ACHN (cell line): ENCODE results near the gene TMEM30A.

Experiments
- DNase-seq: peaks from one replicate; pipeline ENCODE4 v3.0.0-alpha.2; 2015
- in situ Hi-C: cut with HindIII; loops from 2 replicates; pipeline ENCODE4 v1.10.0; 2017; ENCODE audit warnings: low sequenced_read_pairs, low pct_ligation_motif_present, low pct_unique_long_range_greater_than_20kb

The TMEM30A gene

GRCh38 chr6:75205776-75206575 lies 78.6 kb downstream of the TMEM30A start, which contains the start of gene COL12A1:
COL12A1 (minus strand) TSS chr6:75206053; CDS start chr6:75202792, 3,261 bp downstream.
- in situ Hi-C loops, result no loop called here
- DNase-seq, result peak; percentile 93

GRCh38 chr6:75204959-75205775 lies 79.4 kb downstream of the TMEM30A start:
- peak; percentile 72 for DNase-seq
- in situ Hi-C loops, result no loop called here

- in situ Hi-C loops, result no loop called here
- peak; percentile 87 for DNase-seq
Observed at GRCh38 chr6:75204217-75204958, 80.2 kb downstream of the TMEM30A start.

- no peak for DNase-seq
- in situ Hi-C loops, result no loop called here
Observed at GRCh38 chr6:75203721-75204120, 80.9 kb downstream of the TMEM30A start.
